ENCODE results near the gene DDB1.

GRCh38 chr11:61349189-61349751, 16.4 kb upstream of the DDB1 start:
- TF ChIP-seq MXD1 (CRISPR knock-in tag; IDR thresholded peaks at IDR 0.05; ENCODE audit: borderline replicate concordance, poor library complexity, severe bottlenecking): no peak
- TF ChIP-seq RBM14 (IDR thresholded peaks at IDR 0.05; ENCODE audit: borderline replicate concordance, insufficient read depth, low read depth, low read length): no peak
- no peak for TF ChIP-seq MLLT1 (IDR thresholded peaks at IDR 0.05)
- no peak for TF ChIP-seq RAD21 (CRISPR knock-in tag; conservative IDR thresholded peaks at IDR 0.05 in 1 of 2, IDR thresholded peaks at IDR 0.05 in 1 of 2)
- TF ChIP-seq POLR2A (conservative IDR thresholded peaks at IDR 0.05): no peak
- no peak for TF ChIP-seq CTCF (IDR thresholded peaks at IDR 0.05 in 2 of 3, conservative IDR thresholded peaks at IDR 0.05 in 1 of 3; ENCODE audit: insufficient read depth in 2 of 3, low read depth in 1 of 3, low read length in 3 of 3)
- TF ChIP-seq RNF219 (CRISPR knock-in tag; IDR thresholded peaks at IDR 0.05): no peak
- no peak for TF ChIP-seq ZBTB1 (CRISPR knock-in tag; IDR thresholded peaks at IDR 0.05; ENCODE audit: borderline replicate concordance, low read depth)
- TF ChIP-seq MAZ (CRISPR knock-in tag; conservative IDR thresholded peaks at IDR 0.05 in 1 of 2, IDR thresholded peaks at IDR 0.05 in 1 of 2): no peak
- no peak for TF ChIP-seq E2F5 (CRISPR knock-in tag; IDR thresholded peaks at IDR 0.05)
- no peak for TF ChIP-seq RERE (CRISPR knock-in tag; IDR thresholded peaks at IDR 0.05; ENCODE audit: borderline replicate concordance)
- no peak for TF ChIP-seq HNRNPUL1 (IDR thresholded peaks at IDR 0.05; ENCODE audit: low read length)
- no peak for TF ChIP-seq ZNF766 (CRISPR knock-in tag; conservative IDR thresholded peaks at IDR 0.05)
- no peak for TF ChIP-seq CC2D1A (IDR thresholded peaks at IDR 0.05)
